Osteocyte (in vitro differentiated cells): Measurements from ENCODE around the gene ZNF821. TPM values are rescaled to one million over a fixed set of nuclear protein-coding genes. Genes with fewer than 3 reads are reported as not detected.

Experiments used
- DNase-seq: peaks from one replicate; pipeline ENCODE4 v3.0.0; 2021; ENCODE audit warnings: mixed read lengths; ENCODE audit not compliant: unreplicated experiment; ENCODE audit errors: extremely low spot score
- H3K27ac Mint-ChIP-seq: one replicate; pipeline ENCODE4 v1.8.0; 2021; ENCODE audit warnings: mild to moderate bottlenecking, mixed read lengths; ENCODE audit not compliant: unreplicated experiment
- H3K27me3 Mint-ChIP-seq: one replicate; pipeline ENCODE4 v1.8.0; 2021; ENCODE audit warnings: mixed read lengths; ENCODE audit not compliant: unreplicated experiment
- H3K36me3 Mint-ChIP-seq: one replicate; pipeline ENCODE4 v1.8.0; 2021; ENCODE audit warnings: mixed read lengths; ENCODE audit not compliant: unreplicated experiment
- H3K4me1 Mint-ChIP-seq: one replicate; pipeline ENCODE4 v1.8.0; 2021; ENCODE audit warnings: mixed read lengths; ENCODE audit not compliant: unreplicated experiment
- H3K4me3 Mint-ChIP-seq: one replicate; pipeline ENCODE4 v1.8.0; 2021; ENCODE audit warnings: mild to moderate bottlenecking, moderate library complexity, mixed read lengths; ENCODE audit not compliant: unreplicated experiment
- H3K9me3 Mint-ChIP-seq: one replicate; pipeline ENCODE4 v1.8.0; 2021; ENCODE audit warnings: mixed read lengths; ENCODE audit not compliant: unreplicated experiment
- CTCF ChIP-seq: fragments of 200-600 bp; sonication (generic); IDR thresholded peaks from 2 replicates; pipeline ENCODE4 v1.5.0; 2021; ENCODE audit warnings: antibody characterized with exemption, mild to moderate bottlenecking, moderate library complexity
- total RNA-seq: library from RNA; stranded (reverse); gene quantifications from 2 replicates; pipeline ENCODE4 v1.2.1, GENCODE V29; 2021

ZNF821 gene
- total RNA-seq, 1 donor from 2014 or later: 14.1 TPM

- H3K4me3 Mint-ChIP-seq: no peak overlapping the region
- H3K4me1 Mint-ChIP-seq: peaks cover 19% of the 10 kb centered on the region
- no peak for TF ChIP-seq CTCF
- no peaks in the 10 kb centered on the region for H3K9me3 Mint-ChIP-seq
- H3K36me3 Mint-ChIP-seq: peaks cover 73% of the 10 kb centered on the region
- DNase-seq: no peak
- no peaks in the 10 kb centered on the region for H3K27me3 Mint-ChIP-seq
- H3K27ac Mint-ChIP-seq: no peak overlapping the region
Observed at GRCh38 chr16:71923941-71924690, 40.1 kb upstream of the ZNF821 start.

- no peak for DNase-seq
- H3K36me3 Mint-ChIP-seq: peaks cover 74% of the 10 kb centered on the region
- H3K27ac Mint-ChIP-seq: no peak overlapping the region
- no peaks in the 10 kb centered on the region for H3K27me3 Mint-ChIP-seq
- no peaks in the 10 kb centered on the region for H3K9me3 Mint-ChIP-seq
- no peak overlapping the region for H3K4me3 Mint-ChIP-seq
- no peak for TF ChIP-seq CTCF
- H3K4me1 Mint-ChIP-seq: peaks cover 12% of the 10 kb centered on the region
Observed at GRCh38 chr16:71920658-71921057, 36.7 kb upstream of the ZNF821 start.

- Mint-ChIP-seq H3K9me3 (no peaks in the 10 kb centered on the region), H3K27ac (no peak overlapping the region), H3K4me1 (peaks cover 25% of the 10 kb centered on the region), H3K27me3 (no peaks in the 10 kb centered on the region), H3K36me3 (peaks cover 77% of the 10 kb centered on the region), H3K4me3 (no peak overlapping the region)
- DNase-seq: no peak
- TF ChIP-seq CTCF: no peak
Observed at GRCh38 chr16:71919035-71919434, 35.1 kb upstream of the ZNF821 start.

GRCh38 chr16:71917900-71918299 is 33.9 kb upstream of the ZNF821 start:
- Mint-ChIP-seq H3K4me1 (peaks cover 27% of the 10 kb centered on the region), H3K4me3 (no peak overlapping the region), H3K9me3 (no peaks in the 10 kb centered on the region), H3K27me3 (no peaks in the 10 kb centered on the region), H3K27ac (peak overlapping the region; percentile 18), H3K36me3 (peaks cover 68% of the 10 kb centered on the region)
- DNase-seq: no peak
- no peak for TF ChIP-seq CTCF

- Mint-ChIP-seq H3K27ac (peak overlapping the region; percentile 62), H3K4me3 (no peak overlapping the region)
- no peak for DNase-seq
Observed at GRCh38 chr16:71916397-71916920, 32.5 kb upstream of the ZNF821 start.

More at GRCh38 chr16:71916397-71916920, 32.5 kb upstream of the ZNF821 start:
- no peak for TF ChIP-seq CTCF
- Mint-ChIP-seq H3K9me3 (no peaks in the 10 kb centered on the region), H3K4me1 (peaks cover 27% of the 10 kb centered on the region), H3K27me3 (no peaks in the 10 kb centered on the region), H3K36me3 (peaks cover 63% of the 10 kb centered on the region)
